Liver (tissue), 3 donors: Measurements from ENCODE around the gene ACSL3.

Source experiments
- NR2F2 ChIP-seq: IDR thresholded peaks from 2 replicates; pipeline ENCODE4 v1.6.1; 2016; ENCODE audit warnings: antibody characterized with exemption
- RXRA ChIP-seq, 2 donors: IDR thresholded peaks; 2 replicates each; pipeline ENCODE4 v1.6.1; 2017 to 2018; ENCODE audit warnings: antibody characterized with exemption in 2 of 2, mild to moderate bottlenecking in 1 of 2
- YY1 ChIP-seq: IDR thresholded peaks from 2 replicates; pipeline ENCODE4 v1.6.1; 2016; ENCODE audit warnings: antibody characterized with exemption, mild to moderate bottlenecking
- TF ChIP-seq, protein P1 (sequence below): fragments of 150-350 bp; IDR thresholded peaks from 2 replicates; pipeline ENCODE4 v1.5.1; 2017; ENCODE audit warnings: improper control_type of control experiment, low read depth, low read length; ENCODE audit not compliant: missing input control
- TF ChIP-seq, protein P2 (sequence below): IDR thresholded peaks from 2 replicates; pipeline ENCODE4 v1.6.1; 2016; ENCODE audit warnings: antibody characterized with exemption
- TF ChIP-seq, protein P3 (sequence below): IDR thresholded peaks from 2 replicates; pipeline ENCODE4 v1.6.1; 2016; ENCODE audit warnings: antibody characterized with exemption
- TF ChIP-seq, protein P4 (sequence below): IDR thresholded peaks from 2 replicates; pipeline ENCODE4 v1.6.1; 2016; ENCODE audit warnings: antibody characterized with exemption, mild to moderate bottlenecking
- donor health status: healthy.
- donor health status: healthy.

DNA sequence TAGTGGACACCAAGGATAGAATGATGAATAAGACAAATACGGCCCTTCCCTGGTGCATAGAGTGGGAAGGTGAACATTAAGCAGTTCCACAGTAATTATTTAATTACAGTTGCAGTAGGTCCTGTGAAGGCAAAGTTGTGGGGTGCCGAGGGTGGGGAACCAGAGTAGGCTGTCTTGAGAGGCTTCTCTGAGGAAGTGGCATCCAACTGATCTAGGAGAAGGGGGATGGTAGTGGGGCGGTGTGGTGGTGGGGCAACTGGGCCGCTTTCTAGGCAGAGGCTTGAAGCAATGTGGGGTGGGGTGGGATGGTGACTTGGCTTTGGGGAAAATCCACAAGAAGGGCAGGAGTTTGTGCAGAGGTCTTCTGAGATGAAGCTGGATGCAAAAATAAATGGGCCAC lies 11.7 kb downstream of the ACSL3 start:
- TF ChIP-seq, protein P1, sequence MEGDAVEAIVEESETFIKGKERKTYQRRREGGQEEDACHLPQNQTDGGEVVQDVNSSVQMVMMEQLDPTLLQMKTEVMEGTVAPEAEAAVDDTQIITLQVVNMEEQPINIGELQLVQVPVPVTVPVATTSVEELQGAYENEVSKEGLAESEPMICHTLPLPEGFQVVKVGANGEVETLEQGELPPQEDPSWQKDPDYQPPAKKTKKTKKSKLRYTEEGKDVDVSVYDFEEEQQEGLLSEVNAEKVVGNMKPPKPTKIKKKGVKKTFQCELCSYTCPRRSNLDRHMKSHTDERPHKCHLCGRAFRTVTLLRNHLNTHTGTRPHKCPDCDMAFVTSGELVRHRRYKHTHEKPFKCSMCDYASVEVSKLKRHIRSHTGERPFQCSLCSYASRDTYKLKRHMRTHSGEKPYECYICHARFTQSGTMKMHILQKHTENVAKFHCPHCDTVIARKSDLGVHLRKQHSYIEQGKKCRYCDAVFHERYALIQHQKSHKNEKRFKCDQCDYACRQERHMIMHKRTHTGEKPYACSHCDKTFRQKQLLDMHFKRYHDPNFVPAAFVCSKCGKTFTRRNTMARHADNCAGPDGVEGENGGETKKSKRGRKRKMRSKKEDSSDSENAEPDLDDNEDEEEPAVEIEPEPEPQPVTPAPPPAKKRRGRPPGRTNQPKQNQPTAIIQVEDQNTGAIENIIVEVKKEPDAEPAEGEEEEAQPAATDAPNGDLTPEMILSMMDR, result no peak
- no peak for TF ChIP-seq RXRA (IDR thresholded peaks at IDR 0.05)
- TF ChIP-seq, protein P2, sequence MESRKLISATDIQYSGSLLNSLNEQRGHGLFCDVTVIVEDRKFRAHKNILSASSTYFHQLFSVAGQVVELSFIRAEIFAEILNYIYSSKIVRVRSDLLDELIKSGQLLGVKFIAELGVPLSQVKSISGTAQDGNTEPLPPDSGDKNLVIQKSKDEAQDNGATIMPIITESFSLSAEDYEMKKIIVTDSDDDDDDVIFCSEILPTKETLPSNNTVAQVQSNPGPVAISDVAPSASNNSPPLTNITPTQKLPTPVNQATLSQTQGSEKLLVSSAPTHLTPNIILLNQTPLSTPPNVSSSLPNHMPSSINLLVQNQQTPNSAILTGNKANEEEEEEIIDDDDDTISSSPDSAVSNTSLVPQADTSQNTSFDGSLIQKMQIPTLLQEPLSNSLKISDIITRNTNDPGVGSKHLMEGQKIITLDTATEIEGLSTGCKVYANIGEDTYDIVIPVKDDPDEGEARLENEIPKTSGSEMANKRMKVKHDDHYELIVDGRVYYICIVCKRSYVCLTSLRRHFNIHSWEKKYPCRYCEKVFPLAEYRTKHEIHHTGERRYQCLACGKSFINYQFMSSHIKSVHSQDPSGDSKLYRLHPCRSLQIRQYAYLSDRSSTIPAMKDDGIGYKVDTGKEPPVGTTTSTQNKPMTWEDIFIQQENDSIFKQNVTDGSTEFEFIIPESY, result no peak
- TF ChIP-seq, protein P3, sequence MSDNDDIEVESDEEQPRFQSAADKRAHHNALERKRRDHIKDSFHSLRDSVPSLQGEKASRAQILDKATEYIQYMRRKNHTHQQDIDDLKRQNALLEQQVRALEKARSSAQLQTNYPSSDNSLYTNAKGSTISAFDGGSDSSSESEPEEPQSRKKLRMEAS, result no peak
- TF ChIP-seq, protein P4, sequence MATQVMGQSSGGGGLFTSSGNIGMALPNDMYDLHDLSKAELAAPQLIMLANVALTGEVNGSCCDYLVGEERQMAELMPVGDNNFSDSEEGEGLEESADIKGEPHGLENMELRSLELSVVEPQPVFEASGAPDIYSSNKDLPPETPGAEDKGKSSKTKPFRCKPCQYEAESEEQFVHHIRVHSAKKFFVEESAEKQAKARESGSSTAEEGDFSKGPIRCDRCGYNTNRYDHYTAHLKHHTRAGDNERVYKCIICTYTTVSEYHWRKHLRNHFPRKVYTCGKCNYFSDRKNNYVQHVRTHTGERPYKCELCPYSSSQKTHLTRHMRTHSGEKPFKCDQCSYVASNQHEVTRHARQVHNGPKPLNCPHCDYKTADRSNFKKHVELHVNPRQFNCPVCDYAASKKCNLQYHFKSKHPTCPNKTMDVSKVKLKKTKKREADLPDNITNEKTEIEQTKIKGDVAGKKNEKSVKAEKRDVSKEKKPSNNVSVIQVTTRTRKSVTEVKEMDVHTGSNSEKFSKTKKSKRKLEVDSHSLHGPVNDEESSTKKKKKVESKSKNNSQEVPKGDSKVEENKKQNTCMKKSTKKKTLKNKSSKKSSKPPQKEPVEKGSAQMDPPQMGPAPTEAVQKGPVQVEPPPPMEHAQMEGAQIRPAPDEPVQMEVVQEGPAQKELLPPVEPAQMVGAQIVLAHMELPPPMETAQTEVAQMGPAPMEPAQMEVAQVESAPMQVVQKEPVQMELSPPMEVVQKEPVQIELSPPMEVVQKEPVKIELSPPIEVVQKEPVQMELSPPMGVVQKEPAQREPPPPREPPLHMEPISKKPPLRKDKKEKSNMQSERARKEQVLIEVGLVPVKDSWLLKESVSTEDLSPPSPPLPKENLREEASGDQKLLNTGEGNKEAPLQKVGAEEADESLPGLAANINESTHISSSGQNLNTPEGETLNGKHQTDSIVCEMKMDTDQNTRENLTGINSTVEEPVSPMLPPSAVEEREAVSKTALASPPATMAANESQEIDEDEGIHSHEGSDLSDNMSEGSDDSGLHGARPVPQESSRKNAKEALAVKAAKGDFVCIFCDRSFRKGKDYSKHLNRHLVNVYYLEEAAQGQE, result no peak
- no peak for TF ChIP-seq YY1
- TF ChIP-seq NR2F2, result no peak
